Measurements from ENCODE around the gene ASB3.

The ASB3 gene

DNA sequence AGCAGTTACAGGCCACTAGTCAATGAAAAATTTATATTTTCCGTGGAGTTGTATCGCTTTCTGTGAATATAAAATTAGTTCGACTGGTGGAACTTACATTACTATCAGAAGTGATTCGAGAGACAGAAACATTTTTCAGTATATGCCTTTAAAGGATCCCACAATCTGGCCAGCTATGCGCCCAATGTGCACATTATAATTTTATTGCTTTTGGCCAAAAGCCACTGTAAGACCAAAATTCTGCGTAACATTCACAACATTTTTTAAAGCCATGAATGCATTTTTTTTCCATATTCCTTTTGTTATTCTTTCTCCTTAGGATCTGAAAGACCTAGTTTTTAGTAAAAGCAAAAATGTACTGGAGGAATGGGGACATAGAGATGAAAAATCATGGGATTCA lies 150.2 kb downstream of the ASB3 start:
- no peak for DNase-seq

DNA sequence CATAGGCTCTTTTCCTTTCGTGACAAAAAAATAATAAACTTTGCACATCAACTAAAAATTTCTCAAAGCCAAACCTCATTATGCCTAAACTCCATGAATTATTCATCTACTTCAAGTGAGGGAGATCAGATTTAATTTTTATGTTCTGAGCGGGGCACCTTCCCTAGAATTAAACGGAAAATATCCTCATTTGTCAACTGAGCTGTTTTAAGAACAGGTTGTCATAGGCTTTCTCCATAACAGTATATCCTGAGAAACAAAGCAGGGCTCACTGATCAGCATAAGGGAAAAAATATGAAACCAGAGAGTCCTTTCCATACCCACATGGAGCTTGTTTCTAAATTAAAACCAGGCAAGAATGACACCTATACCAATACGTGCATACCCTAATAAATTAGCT lies 150.6 kb downstream of the ASB3 start:
- no peak for DNase-seq

DNA sequence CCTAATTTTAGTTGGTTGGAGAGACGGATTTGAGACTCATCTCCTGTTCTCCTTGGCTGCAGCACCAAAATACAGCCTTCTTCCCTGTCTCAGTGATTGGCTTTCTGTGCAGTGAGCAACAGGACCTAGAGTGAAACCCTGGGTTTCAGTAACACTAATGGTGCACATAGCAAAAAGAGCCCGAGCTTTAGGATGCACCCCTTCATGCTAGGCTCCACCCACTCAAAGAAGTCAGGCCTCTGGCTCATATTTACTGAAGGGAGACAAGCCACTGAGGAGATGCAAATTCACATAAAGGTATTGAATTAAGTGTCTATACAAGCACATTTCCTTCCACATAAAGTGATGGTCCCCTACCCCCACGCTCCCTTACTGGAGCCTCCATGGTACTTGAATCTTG lies 151.1 kb downstream of the ASB3 start:
- no peak for DNase-seq

DNA sequence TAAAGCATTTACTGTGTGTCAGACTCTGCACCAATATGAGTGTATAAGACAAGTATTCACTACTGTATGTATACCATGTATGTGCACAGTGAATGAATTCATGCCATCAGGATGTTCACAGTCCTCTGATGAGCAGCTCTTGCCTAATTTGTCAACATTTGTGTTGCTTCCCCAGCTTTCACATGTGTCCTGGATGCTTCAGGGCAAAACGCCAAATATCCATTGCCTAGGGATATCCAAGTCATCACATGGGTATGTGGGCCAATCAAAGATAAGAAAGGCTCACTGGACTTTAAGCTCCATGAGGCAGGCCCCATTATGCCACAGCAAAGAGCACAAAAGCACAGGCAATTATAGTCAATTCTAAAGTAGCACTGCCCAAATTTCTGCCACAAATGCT lies 153.3 kb downstream of the ASB3 start:
- DNase-seq, result no peak

DNA sequence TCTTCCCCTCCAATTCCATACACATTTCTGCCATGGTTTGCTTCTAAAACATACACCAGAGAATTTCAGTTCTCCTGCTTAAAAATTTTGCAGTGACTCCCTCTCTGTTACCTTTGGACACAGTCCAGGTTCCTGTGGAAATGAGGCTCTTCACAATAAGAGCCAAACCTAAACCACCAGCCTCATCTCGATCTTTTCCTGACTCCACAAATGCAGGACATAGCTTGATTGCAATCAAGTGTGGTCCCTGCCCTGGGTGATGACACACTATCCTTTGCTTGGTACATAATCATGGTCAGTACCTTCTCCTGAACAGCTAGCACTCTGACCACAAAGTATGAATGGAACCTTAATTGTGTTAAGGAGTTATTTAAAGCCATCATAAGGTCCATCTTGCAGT lies 154.0 kb downstream of the ASB3 start:
- no peak for DNase-seq

DNA sequence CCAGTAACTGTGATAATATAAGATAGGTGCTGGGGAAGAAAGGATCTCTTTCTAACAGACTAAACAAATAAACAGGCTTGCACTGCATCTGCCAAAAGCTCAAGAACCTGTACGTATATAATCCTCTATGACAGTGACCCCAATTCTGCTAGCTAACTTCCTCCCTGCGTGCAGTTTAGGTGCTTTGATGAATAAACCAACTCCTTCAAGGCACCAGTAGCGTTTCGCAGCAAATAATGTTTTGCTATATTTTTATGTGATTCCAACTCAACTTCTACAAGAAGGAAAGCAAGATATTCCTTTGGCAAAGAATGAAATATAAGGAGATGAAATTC lies 154.7 kb downstream of the ASB3 start:
- DNase-seq, result no peak

DNA sequence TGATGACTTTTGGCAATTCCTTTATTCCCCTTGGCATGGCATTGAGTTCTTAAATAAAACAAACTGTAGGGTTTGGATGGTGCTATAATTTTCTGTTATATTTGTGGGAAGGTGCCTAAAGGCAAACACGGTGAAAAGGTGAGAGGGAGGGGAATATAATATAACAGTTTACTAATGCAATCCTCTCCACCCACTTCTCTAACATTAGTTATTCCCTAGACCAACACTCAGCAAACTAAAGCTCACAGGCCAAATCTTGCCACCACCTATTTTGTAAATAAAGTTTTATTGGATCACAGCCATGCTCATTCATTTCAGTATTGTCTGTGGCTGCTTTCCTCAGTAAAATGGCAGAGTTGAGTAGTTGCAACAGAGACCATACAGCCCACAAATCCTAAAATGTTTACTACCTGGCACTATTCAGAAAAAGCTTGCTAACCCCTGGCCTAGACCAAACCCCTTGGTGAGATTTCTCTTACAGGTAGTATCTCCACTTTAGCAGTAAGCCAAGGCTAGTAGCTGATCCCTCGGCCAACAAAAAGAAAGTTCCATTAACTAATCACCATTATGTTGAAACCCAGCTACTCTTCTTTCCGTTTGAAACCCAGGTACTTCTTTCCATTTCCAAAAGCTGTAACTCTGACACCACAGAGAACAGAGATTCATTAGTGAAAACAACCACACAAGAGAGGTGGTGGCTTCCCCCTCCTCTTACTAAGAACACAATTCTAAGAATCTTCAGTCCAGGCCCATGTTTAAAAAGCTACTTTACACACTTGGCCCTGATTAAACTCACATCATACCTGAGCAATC lies 155.2 kb downstream of the ASB3 start:
- DNase-seq, result no peak

DNA sequence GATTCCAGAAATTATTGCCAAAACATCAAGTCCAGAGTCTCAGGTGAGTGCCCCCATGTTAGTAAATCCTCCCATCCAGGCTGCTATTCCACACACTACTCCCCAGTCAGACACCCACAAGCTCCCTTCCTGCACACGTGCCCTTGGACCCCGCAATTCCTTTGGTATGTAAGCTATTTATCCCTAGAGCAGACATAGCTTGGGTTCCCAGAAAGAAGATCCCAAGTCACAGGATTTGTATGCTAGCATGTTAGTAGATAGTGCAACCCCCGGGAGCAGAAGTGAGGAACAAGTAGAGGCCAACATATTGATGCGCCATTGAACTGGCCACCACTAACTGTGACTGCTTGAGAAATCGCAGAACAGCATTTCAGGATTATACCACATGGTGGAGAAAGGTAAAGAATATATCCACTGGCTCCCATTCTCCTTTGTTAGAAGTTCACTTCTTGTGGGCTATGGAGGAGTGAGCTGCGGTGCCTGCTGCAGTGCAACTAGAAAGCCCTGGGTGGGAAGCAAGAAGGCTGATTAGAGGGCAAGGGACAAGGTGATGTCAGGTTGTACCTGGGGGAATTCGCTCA lies 156.6 kb downstream of the ASB3 start:
- DNase-seq, result no peak

DNA sequence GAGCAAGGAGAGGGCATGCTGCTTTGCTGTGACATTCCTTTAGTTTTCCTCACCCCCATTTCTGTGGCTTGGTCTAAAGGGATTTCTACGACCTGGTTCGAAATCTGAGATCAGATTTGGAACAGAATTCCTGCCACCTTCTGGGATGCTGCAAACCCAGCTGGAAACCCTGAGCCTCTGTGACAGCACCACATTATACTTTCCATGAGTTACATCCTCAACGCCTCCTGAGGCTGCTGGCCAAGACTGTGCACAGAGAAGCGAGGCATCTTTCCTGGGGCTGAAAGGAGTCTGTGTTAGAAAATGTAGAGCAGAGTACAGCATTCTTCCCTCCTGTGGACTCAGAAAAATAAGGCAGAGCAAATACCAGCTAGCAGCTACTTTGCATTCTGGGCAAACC lies 157.3 kb downstream of the ASB3 start:
- no peak for DNase-seq

DNA sequence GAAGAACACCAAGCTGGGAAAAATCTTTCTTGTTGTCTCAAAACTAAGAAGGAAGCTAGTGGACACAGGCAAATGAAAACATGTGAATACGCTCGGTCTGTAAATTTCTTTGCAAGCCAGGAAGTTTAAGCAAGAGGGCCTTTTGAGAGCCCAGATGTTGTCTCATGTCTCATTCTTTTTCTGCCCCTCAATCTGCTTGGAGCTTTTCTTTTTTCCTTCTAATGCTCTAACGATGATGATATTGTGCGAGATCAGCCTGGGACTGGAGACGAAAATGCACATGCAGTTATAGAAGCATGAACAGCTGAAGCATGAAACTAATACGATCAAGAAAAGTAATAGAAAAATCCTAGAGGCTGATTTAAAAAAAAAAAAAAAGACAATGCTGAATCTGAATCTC lies 157.8 kb downstream of the ASB3 start:
- DNase-seq, result no peak

DNA sequence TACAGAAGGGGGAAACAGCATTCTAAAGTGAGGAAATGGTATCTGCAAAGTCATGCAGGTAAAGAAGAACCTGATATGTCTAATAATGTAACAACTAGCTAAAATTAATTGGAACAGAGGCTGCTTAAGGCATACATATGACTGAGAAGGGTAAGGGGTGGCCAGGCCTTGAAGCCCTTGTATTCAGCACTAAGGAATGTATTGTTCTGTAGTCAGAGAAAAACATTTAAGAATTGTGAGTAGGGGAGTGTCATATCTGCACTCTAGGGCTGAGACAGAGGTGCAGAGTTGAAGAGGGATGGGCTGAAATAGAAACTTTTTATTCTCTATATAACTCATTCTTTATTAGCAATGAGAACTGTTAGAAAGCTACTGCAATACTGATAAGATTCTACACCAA lies 164.6 kb downstream of the ASB3 start:
- no peak for DNase-seq

DNA sequence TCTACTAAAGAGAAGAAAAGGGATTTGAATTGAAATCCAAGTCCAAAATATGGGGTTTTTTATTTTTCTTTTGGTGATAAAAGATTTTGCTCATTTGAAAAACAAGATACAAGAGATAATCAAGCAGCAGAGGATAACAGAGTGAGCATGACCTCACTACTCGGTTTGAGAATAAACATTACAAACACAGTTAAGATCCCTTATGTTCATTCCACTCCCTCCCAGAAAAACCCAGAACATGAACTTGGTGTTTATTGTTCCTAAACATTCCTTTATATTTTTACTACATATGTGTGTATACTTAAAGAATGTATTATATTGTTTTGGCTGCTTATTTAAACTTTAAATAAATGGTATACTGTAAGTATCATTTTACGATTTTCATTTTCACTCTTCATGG lies 165.8 kb downstream of the ASB3 start:
- no peak for DNase-seq
